Lung (tissue), 12 donors: ENCODE measurements around the gene MYOM1. TPM values are rescaled to one million over a fixed set of nuclear protein-coding genes. Genes with fewer than 3 reads are reported as not detected.

ENCODE experiments used
- ATAC-seq: fragments of 200-7000 bp; cut with Tn5 transposase; one replicate; pipeline ENCODE4 v1.9.1; 2020; ENCODE audit warnings: moderate number of reproducible peaks; ENCODE audit not compliant: insufficient read depth, low FRiP score
- DNase-seq, 3 donors: peaks; one replicate each; pipeline ENCODE4 v3.0.0-alpha.2; 2013 to 2017
- H3K27ac ChIP-seq, 2 donors: one replicate each; pipeline ENCODE4 v1.5.1; 2013; ENCODE audit warnings: mild to moderate bottlenecking in 2 of 2, moderate library complexity in 2 of 2, control low read depth in 1 of 2, inconsistent platforms in 1 of 2, low read depth in 1 of 2, low read length in 1 of 2
- H3K27me3 ChIP-seq, 3 donors: one replicate each; pipeline ENCODE4 v1.5.1; 2013; ENCODE audit warnings: low read length in 2 of 3; ENCODE audit not compliant: control insufficient read depth in 3 of 3, insufficient read depth in 3 of 3
- H3K36me3 ChIP-seq, 4 donors: one replicate each; pipeline ENCODE4 v1.5.1; 2013; ENCODE audit warnings: low read length in 4 of 4, mild to moderate bottlenecking in 1 of 4, moderate library complexity in 1 of 4; ENCODE audit not compliant: control insufficient read depth in 4 of 4, insufficient read depth in 4 of 4
- H3K4me1 ChIP-seq, 5 donors: one replicate each; pipeline ENCODE4 v1.5.1; 2013; ENCODE audit warnings: low read length in 5 of 5, mild to moderate bottlenecking in 2 of 5, moderate library complexity in 1 of 5; ENCODE audit not compliant: control insufficient read depth in 5 of 5, insufficient read depth in 5 of 5
- H3K4me3 ChIP-seq: one replicate; pipeline ENCODE4 v1.5.1; 2013; ENCODE audit warnings: mild to moderate bottlenecking, control low read depth, moderate library complexity
- H3K9ac ChIP-seq, 2 donors: one replicate each; pipeline ENCODE4 v1.5.1; 2013; ENCODE audit warnings: low read length in 2 of 2, control low read depth in 1 of 2; ENCODE audit not compliant: insufficient read depth in 1 of 2
- H3K9me3 ChIP-seq, 4 donors: one replicate each; pipeline ENCODE4 v1.5.1; 2013; ENCODE audit warnings: low read length in 3 of 4, mild to moderate bottlenecking in 1 of 4, moderate library complexity in 1 of 4; ENCODE audit not compliant: control insufficient read depth in 4 of 4, insufficient read depth in 3 of 4
- WGBS, 2 donors: extraction: QIAGEN DNeasy Blood & Tissue Kit; methylation state at CpG; one replicate each; pipeline ENCODE4 v1.1.7; 2013; 5-methylcytosine and 5-hydroxymethylcytosine counted together
- polyA plus RNA-seq, 2 donors: library from polyadenylated mRNA; stranded (reverse); fragments of 200-250 nt; gene quantifications; one replicate each; pipeline ENCODE4 v1.2.1, GENCODE V29; 2013
- total RNA-seq, 2 donors: library from RNA; depleted of rRNA in 1 of 2; stranded (reverse); fragments of >200 nt in 1 of 2; gene quantifications; one replicate each; pipeline ENCODE4 v1.2.1, GENCODE V29; 2014 to 2021
- TF ChIP-seq, protein P1 (sequence below): IDR thresholded peaks from 2 replicates; pipeline ENCODE4 v1.5.1; 2012; ENCODE audit warnings: mild to moderate bottlenecking; ENCODE audit errors: control extremely low read depth, extremely low read depth
- donor health status: control.
- donor health status: control.
- donor health status: Bipolar disorder and iron deficiency.
- donor health status: healthy.
- donor health status: DM: yes; HTN: yes; CAD: no.

The MYOM1 gene
- total and polyA plus RNA-seq, 4 donors: 0.61 to 4.6 (median 1.3) TPM

DNA sequence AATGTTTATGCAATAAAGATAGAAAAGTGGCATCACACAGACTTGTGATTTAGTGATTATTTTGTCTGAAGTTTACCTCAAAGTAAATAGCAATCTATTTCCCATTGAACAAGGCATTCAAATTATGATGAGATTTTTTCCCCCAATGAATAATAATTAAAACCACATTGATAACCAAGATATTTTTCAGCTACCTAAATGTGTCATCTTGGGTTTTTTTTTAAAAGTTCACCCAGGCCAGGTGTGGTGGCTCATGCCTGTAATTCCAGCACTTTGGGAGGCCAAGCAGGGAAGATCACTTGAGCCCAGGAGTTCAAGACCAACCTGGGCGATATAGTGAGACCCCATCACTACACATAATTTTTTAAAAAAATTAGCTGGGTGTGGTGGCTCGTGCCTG lies 27.0 kb downstream of the MYOM1 start:
- H3K4me1 ChIP-seq: peaks cover 0 to 4% (median 0%) of the 10 kb centered on the region in 5 donors
- TF ChIP-seq, protein P1, sequence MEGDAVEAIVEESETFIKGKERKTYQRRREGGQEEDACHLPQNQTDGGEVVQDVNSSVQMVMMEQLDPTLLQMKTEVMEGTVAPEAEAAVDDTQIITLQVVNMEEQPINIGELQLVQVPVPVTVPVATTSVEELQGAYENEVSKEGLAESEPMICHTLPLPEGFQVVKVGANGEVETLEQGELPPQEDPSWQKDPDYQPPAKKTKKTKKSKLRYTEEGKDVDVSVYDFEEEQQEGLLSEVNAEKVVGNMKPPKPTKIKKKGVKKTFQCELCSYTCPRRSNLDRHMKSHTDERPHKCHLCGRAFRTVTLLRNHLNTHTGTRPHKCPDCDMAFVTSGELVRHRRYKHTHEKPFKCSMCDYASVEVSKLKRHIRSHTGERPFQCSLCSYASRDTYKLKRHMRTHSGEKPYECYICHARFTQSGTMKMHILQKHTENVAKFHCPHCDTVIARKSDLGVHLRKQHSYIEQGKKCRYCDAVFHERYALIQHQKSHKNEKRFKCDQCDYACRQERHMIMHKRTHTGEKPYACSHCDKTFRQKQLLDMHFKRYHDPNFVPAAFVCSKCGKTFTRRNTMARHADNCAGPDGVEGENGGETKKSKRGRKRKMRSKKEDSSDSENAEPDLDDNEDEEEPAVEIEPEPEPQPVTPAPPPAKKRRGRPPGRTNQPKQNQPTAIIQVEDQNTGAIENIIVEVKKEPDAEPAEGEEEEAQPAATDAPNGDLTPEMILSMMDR: no peak
- no peaks in the 10 kb centered on the region for H3K27me3 ChIP-seq
- H3K4me3 ChIP-seq: no peak overlapping the region
- H3K9ac ChIP-seq: no peak overlapping the region
- no peak overlapping the region for H3K27ac ChIP-seq
- no peaks in the 10 kb centered on the region for H3K9me3 ChIP-seq
- peaks cover 0 to 12% (median 0%) of the 10 kb centered on the region in 4 donors for H3K36me3 ChIP-seq
- ATAC-seq (no peak), DNase-seq (no peak)
- 93 to 100% methylated on average over 2 of the region's 2 CpGs for WGBS, 2 donors

DNA sequence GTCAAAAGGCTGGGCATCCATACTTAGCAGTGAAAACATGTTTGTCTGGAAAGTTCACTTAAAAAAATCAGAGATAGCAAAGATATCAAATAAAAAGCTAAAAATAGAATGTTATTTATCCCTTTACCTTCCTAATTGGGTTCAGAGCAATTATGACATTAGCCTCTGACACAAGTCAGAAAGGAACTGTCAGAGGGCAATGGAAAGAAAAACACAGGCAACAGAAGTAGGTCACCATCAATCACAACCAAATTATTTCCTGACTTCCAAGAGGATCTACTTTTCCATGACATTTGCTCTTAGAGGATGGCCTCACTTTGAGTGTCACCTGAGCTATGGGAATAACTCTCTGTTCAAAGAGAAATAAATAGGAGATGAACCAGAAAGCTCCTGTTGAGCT lies 27.5 kb downstream of the MYOM1 start:
- Histone ChIP-seq H3K4me1 (peaks cover 0 to 4% (median 0%) of the 10 kb centered on the region in 5 donors), H3K36me3 (peaks cover 0 to 13% (median 0%) of the 10 kb centered on the region in 4 donors), H3K27me3 (no peaks in the 10 kb centered on the region), H3K27ac (peak overlapping the region in 1 of 2 donors; percentile 46), H3K9me3 (no peaks in the 10 kb centered on the region), H3K4me3 (no peak overlapping the region), H3K9ac (no peak overlapping the region)
- DNase-seq: no peak
- no peak for ATAC-seq
- TF ChIP-seq, protein P1: no peak

DNA sequence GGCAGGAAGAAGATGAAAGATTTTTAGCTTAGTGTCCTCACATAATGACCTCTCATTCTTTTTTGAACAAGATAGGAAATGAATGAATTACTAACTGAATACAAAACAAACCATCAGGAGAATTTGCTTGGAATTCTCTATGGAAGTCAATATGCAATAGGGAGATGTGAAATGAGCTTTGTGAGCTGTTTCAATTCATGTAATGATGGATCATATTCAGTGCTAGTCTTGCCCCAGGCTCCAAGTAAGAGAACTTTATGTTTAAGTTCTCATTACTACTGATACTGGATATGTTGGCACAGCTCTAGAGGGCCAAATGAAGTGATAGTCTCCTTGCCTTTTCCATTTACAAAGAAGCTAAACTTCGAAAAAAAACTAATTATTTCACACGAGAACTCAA lies 29.2 kb downstream of the MYOM1 start:
- Histone ChIP-seq H3K27ac (no peak overlapping the region), H3K4me1 (peaks cover 0 to 4% (median 0%) of the 10 kb centered on the region in 5 donors), H3K4me3 (no peak overlapping the region), H3K36me3 (peaks cover 0 to 16% (median 0%) of the 10 kb centered on the region in 4 donors), H3K27me3 (no peaks in the 10 kb centered on the region), H3K9ac (no peak overlapping the region), H3K9me3 (no peaks in the 10 kb centered on the region)
- DNase-seq: peak in 2 of 3 donors; percentile 45 to 60
- 89 to 91% methylated on average over 2 of the region's 2 CpGs for WGBS, 2 donors
- TF ChIP-seq, protein P1: no peak
- no peak for ATAC-seq

DNA sequence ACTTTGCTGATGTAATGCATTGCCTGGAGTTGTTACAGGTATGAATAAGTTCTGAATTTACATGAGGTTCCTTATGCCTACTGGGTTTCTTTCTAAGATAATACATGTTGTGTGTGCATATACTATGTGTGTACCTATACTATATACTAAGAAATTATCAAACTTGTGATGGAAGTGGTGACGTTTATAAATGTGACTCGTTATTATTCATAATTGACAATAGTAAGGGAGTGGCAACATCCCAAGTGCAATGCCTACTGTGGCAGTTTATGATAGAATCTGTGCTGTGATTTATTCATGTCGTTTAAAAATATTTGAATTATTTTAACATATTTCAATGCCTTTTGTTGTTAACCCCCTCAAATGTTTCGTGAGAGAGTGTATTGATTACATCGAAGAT lies 29.9 kb downstream of the MYOM1 start:
- TF ChIP-seq, protein P1: no peak
- no peak overlapping the region for H3K9ac ChIP-seq
- H3K9me3 ChIP-seq: no peaks in the 10 kb centered on the region
- H3K4me1 ChIP-seq: peaks cover 0 to 4% (median 0%) of the 10 kb centered on the region in 5 donors
- H3K36me3 ChIP-seq: peaks cover 0 to 16% (median 0%) of the 10 kb centered on the region in 4 donors
- no peaks in the 10 kb centered on the region for H3K27me3 ChIP-seq
- peak overlapping the region in 1 of 2 donors; percentile 21 for H3K27ac ChIP-seq
- WGBS, 2 donors: 88 to 91% methylated on average over 5 of the region's 5 CpGs
- ATAC-seq (no peak), DNase-seq (no peak)
- H3K4me3 ChIP-seq: no peak overlapping the region
